DOHH2 (cell line): ENCODE data around the gene TGM6.

Source experiments
- H3F3A ChIP-seq: fragments of 200-600 bp; sonication (generic), shearing (Covaris generic); 2 replicates; pipeline ENCODE4 v1.6.0; 2016; ENCODE audit warnings: antibody characterized with exemption, mild to moderate bottlenecking; ENCODE audit not compliant: control insufficient read depth, insufficient read depth
- H3K27ac ChIP-seq: fragments of 200-600 bp; sonication (generic); 2 replicates; pipeline ENCODE4 v1.5.1; 2014; ENCODE audit warnings: low read depth, mild to moderate bottlenecking, low read length, moderate library complexity
- H3K27me3 ChIP-seq: fragments of 200-600 bp; sonication (generic); 2 replicates; pipeline ENCODE4 v1.6.1; 2014; ENCODE audit warnings: mild to moderate bottlenecking, low read length, mixed read lengths; ENCODE audit not compliant: control insufficient read depth
- H3K36me3 ChIP-seq: fragments of 200-600 bp; sonication (generic); 2 replicates; pipeline ENCODE4 v1.6.1; 2014; ENCODE audit warnings: mild to moderate bottlenecking, low read length, moderate library complexity, mixed read lengths; ENCODE audit not compliant: control insufficient read depth
- H3K4me1 ChIP-seq: fragments of 200-600 bp; sonication (generic); 2 replicates; pipeline ENCODE4 v1.6.1; 2014; ENCODE audit warnings: mild to moderate bottlenecking, low read length, mixed read lengths; ENCODE audit not compliant: control insufficient read depth
- H3K4me2 ChIP-seq: fragments of 200-600 bp; sonication (generic); 2 replicates; pipeline ENCODE4 v1.6.0; 2014; ENCODE audit warnings: mild to moderate bottlenecking, low read length, moderate library complexity
- H3K4me3 ChIP-seq: fragments of 200-600 bp; sonication (generic); 2 replicates; pipeline ENCODE4 v1.5.1; 2014; ENCODE audit warnings: mild to moderate bottlenecking, low read length, mixed read lengths
- H3K79me2 ChIP-seq: fragments of 200-600 bp; sonication (generic); 2 replicates; pipeline ENCODE4 v1.6.1; 2014; ENCODE audit warnings: mild to moderate bottlenecking, low read length, mixed read lengths; ENCODE audit not compliant: control insufficient read depth
- H3K9me2 ChIP-seq: fragments of 200-600 bp; sonication (generic); replicated peaks from 2 replicates; pipeline ENCODE4 v1.6.1; 2014; ENCODE audit warnings: mild to moderate bottlenecking, low read length, mixed read lengths; ENCODE audit not compliant: control insufficient read depth
- H3K9me3 ChIP-seq: fragments of 200-600 bp; sonication (generic); 2 replicates; pipeline ENCODE4 v1.6.1; 2014; ENCODE audit warnings: antibody characterized with exemption, low read length, mixed read lengths; ENCODE audit not compliant: control insufficient read depth, insufficient read depth
- H4K20me1 ChIP-seq: fragments of 200-600 bp; sonication (generic); 2 replicates; pipeline ENCODE4 v1.6.0; 2014; ENCODE audit warnings: low read depth, mild to moderate bottlenecking, antibody characterized with exemption, low read length, moderate library complexity; ENCODE audit not compliant: control insufficient read depth, insufficient read depth
- EZH2phosphoT487 ChIP-seq: fragments of 200-600 bp; sonication (generic); IDR thresholded peaks from 2 replicates; pipeline ENCODE4 v1.6.1; 2017; ENCODE audit warnings: borderline replicate concordance, mild to moderate bottlenecking, antibody characterized with exemption, low read length, moderate library complexity, mixed read lengths
- TF ChIP-seq, protein P1 (sequence below): fragments of 200-600 bp; sonication (generic); IDR thresholded peaks from one replicate; pipeline ENCODE4 v1.5.1; 2014; ENCODE audit warnings: antibody characterized with exemption, mild to moderate bottlenecking, low read depth, low read length; ENCODE audit not compliant: poor library complexity, severe bottlenecking

Gene TGM6

DNA sequence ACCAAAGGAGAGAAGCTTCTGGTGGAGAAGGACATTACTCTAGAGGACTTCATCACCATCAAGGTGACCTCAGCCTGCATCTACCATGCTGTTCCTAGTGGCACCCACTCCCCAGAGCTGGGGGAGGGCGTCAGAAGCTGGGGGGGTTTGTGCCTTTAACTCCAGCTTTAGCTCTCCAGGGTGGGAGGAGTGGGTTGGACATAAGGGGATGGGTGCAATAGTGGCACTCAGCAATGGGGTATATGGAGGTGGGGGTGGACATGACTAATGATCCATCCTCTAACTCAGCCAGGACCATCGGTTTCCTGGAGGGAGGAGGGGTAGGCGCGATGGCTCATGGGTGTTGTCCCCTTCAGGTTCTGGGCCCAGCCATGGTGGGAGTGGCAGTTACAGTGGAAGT is 49.8 kb downstream of the TGM6 start:
- no peaks in the 10 kb centered on the region for H3F3A ChIP-seq
- no peaks in the 10 kb centered on the region for H3K9me3 ChIP-seq
- H4K20me1 ChIP-seq: no peaks in the 10 kb centered on the region
- peaks cover 12% of the 10 kb centered on the region for H3K27me3 ChIP-seq
- H3K9me2 ChIP-seq: no peaks in the 10 kb centered on the region
- no peak overlapping the region for H3K4me3 ChIP-seq
- H3K4me1 ChIP-seq: no peaks in the 10 kb centered on the region
- no peaks in the 10 kb centered on the region for H3K79me2 ChIP-seq
- no peak overlapping the region for H3K4me2 ChIP-seq
- TF ChIP-seq, protein P1, sequence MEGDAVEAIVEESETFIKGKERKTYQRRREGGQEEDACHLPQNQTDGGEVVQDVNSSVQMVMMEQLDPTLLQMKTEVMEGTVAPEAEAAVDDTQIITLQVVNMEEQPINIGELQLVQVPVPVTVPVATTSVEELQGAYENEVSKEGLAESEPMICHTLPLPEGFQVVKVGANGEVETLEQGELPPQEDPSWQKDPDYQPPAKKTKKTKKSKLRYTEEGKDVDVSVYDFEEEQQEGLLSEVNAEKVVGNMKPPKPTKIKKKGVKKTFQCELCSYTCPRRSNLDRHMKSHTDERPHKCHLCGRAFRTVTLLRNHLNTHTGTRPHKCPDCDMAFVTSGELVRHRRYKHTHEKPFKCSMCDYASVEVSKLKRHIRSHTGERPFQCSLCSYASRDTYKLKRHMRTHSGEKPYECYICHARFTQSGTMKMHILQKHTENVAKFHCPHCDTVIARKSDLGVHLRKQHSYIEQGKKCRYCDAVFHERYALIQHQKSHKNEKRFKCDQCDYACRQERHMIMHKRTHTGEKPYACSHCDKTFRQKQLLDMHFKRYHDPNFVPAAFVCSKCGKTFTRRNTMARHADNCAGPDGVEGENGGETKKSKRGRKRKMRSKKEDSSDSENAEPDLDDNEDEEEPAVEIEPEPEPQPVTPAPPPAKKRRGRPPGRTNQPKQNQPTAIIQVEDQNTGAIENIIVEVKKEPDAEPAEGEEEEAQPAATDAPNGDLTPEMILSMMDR: no peak
- no peak for TF ChIP-seq EZH2phosphoT487
- no peaks in the 10 kb centered on the region for H3K36me3 ChIP-seq
- H3K27ac ChIP-seq: no peak overlapping the region

DNA sequence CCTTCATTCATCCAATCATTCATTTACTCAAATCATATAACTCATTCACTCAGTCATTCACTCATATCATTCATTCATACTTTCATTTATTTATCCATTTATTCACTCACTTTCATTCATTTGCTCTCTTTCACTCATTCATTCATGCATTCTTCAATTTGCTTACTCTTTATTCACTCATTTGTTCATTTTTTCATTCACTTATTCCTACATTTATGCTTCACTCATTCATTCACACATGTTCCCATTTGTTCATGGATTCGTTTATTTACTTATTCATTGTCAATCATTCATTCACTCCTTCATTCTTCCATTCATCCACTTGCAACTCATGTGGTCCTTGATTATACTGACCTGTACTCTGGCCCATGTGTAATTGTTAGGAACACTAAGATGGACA is 50.5 kb downstream of the TGM6 start:
- H3K79me2 ChIP-seq: no peaks in the 10 kb centered on the region
- no peak overlapping the region for H3K4me3 ChIP-seq
- H3K36me3 ChIP-seq: no peaks in the 10 kb centered on the region
- no peak overlapping the region for H3K4me2 ChIP-seq
- TF ChIP-seq, protein P1: no peak
- TF ChIP-seq EZH2phosphoT487: no peak
- no peaks in the 10 kb centered on the region for H4K20me1 ChIP-seq
- H3K9me2 ChIP-seq: no peaks in the 10 kb centered on the region
- H3K27me3 ChIP-seq: peaks cover 8% of the 10 kb centered on the region
- H3K27ac ChIP-seq: no peak overlapping the region
- no peaks in the 10 kb centered on the region for H3K4me1 ChIP-seq
- H3K9me3 ChIP-seq: no peaks in the 10 kb centered on the region
- H3F3A ChIP-seq: no peaks in the 10 kb centered on the region

DNA sequence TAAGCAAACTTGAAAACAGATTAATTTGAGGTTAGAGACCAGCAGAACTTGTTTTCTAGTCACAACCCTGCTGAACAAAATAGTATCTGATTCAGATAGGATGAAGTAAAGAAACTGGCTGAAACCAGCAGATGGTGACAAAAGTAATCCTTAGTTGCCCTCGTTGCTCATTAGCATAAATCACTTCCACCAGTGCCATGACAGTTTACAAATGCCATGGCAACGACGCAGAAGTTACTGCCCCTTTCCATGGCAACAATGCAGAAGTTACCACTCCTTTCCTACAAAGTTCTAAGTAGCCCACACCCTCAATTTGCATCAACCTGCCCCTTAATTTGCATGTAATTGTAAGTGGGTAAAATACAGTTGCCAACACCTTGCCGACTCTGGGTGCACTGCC is 66.1 kb downstream of the TGM6 start:
- H3K9me3 ChIP-seq: no peaks in the 10 kb centered on the region
- no peak overlapping the region for H3K27ac ChIP-seq
- no peaks in the 10 kb centered on the region for H3K9me2 ChIP-seq
- TF ChIP-seq EZH2phosphoT487: no peak
- TF ChIP-seq, protein P1: no peak
- H3K36me3 ChIP-seq: no peaks in the 10 kb centered on the region
- H3K79me2 ChIP-seq: no peaks in the 10 kb centered on the region
- no peaks in the 10 kb centered on the region for H3F3A ChIP-seq
- no peaks in the 10 kb centered on the region for H4K20me1 ChIP-seq
- H3K4me3 ChIP-seq: no peak overlapping the region
- H3K27me3 ChIP-seq: peaks cover 24% of the 10 kb centered on the region
- no peaks in the 10 kb centered on the region for H3K4me1 ChIP-seq
- no peak overlapping the region for H3K4me2 ChIP-seq

DNA sequence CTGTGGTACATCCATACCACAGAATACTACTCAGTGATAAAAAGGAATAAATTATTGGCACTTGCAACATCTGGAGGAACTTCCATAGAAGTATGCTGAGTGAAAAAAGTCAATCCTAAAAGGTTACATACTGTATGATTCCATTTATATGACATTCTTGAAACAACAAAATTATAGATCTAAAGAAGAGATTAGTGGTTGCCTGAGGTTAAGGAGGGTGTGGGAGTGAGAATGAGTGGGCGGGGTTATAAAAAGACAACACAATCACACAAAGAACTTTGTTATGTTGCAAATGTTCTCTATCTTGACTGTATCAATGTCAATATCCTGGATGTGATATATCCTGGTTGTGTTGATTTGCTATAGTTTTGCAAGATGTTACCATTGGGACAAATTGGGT is 68.7 kb downstream of the TGM6 start:
- no peak overlapping the region for H3K4me2 ChIP-seq
- no peaks in the 10 kb centered on the region for H3K9me2 ChIP-seq
- no peak overlapping the region for H3K27ac ChIP-seq
- no peaks in the 10 kb centered on the region for H3K9me3 ChIP-seq
- TF ChIP-seq, protein P1: no peak
- TF ChIP-seq EZH2phosphoT487: no peak
- no peak overlapping the region for H3K4me3 ChIP-seq
- peaks cover 26% of the 10 kb centered on the region for H3K27me3 ChIP-seq
- H3K4me1 ChIP-seq: no peaks in the 10 kb centered on the region
- H3F3A ChIP-seq: no peaks in the 10 kb centered on the region
- no peaks in the 10 kb centered on the region for H3K79me2 ChIP-seq
- H3K36me3 ChIP-seq: no peaks in the 10 kb centered on the region
- H4K20me1 ChIP-seq: no peaks in the 10 kb centered on the region
